Measurements from ENCODE around the gene GCNT1. TPM values are rescaled to one million over a fixed set of nuclear protein-coding genes. Genes with fewer than 3 reads are reported as not detected.

GCNT1 gene
- polyA plus RNA-seq, 1 of the 3 experiments (the other 2 are of a cell fraction), result 0.76 TPM

DNA sequence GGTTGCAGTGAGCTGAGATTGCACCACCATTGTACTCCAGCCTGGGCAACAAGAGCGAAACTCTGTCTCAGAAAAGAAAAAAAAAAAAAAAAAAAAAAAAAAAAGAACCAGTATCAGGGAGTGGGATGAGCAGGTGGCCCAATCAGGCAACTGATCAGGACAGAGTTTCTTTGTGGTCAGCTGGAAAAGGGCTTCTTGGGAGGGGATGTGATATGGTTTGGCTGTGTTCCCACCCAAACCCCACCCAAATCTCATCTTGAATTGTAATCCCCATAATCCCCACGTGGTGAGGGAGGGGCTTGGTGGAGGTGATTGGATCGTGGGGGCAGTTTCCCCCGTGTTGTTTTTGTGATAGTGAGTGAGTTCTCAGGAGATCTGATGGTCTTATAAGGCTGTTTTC is 4.7 kb upstream of the GCNT1 start:
- Histone ChIP-seq H3K27me3 (ENCODE audit: insufficient read depth) (peaks cover 3% of the 10 kb centered on the region; the same call in 1 of the 2 replicates), H3K36me3 (replicated peaks in 1 of 2; ENCODE audit: control insufficient read depth in 1 of 2, insufficient read depth in 2 of 2, low read length in 1 of 2) (no peaks in the 10 kb centered on the region), H3K4me3 (ENCODE audit: low read depth in 2 of 2, low read length in 1 of 2) (no peak overlapping the region), H3K9me3 (no peaks in the 10 kb centered on the region), H2AFZ (ENCODE audit: low read depth) (no peak overlapping the region), H3F3A (replicated peaks; ENCODE audit: insufficient read depth) (peaks cover 3% of the 10 kb centered on the region), H3K79me2 (ENCODE audit: insufficient read depth) (no peaks in the 10 kb centered on the region), H3K9ac (no peak overlapping the region), H3K9me2 (no peaks in the 10 kb centered on the region), H3K4me1 (ENCODE audit: control insufficient read depth in 1 of 2, insufficient read depth in 2 of 2, low read depth in 1 of 2, low read length in 1 of 2) (no peaks in the 10 kb centered on the region), H3K27ac (ENCODE audit: low read depth in 2 of 2, low read length in 1 of 2) (no peak overlapping the region), H4K20me1 (ENCODE audit: insufficient read depth) (no peaks in the 10 kb centered on the region), H3K4me2 (no peak overlapping the region)
- DNase-seq, result no peak
- TF ChIP-seq RFX5 (IDR thresholded peaks at IDR 0.05; ENCODE audit: low read length) (no peak), RCOR1 (IDR thresholded peaks at IDR 0.05; ENCODE audit: low read length) (no peak), GABPA (IDR thresholded peaks at IDR 0.05; ENCODE audit: low read depth) (no peak), NRF1 (IDR thresholded peaks at IDR 0.05; ENCODE audit: low read depth, low read length) (no peak), EP300 (IDR thresholded peaks at IDR 0.05; ENCODE audit: borderline replicate concordance in 1 of 2, low read depth in 1 of 2, low read length in 1 of 2) (no peak), RAD21 (IDR thresholded peaks at IDR 0.05; ENCODE audit: low read length) (no peak), TAF1 (IDR thresholded peaks at IDR 0.05; ENCODE audit: borderline replicate concordance, low read depth, low read length) (no peak), MXI1 (IDR thresholded peaks at IDR 0.05; ENCODE audit: low read depth, low read length) (no peak)
- TF ChIP-seq, protein P1, sequence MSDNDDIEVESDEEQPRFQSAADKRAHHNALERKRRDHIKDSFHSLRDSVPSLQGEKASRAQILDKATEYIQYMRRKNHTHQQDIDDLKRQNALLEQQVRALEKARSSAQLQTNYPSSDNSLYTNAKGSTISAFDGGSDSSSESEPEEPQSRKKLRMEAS (IDR thresholded peaks at IDR 0.05; ENCODE audit: low read depth), result no peak
- TF ChIP-seq, protein P2, sequence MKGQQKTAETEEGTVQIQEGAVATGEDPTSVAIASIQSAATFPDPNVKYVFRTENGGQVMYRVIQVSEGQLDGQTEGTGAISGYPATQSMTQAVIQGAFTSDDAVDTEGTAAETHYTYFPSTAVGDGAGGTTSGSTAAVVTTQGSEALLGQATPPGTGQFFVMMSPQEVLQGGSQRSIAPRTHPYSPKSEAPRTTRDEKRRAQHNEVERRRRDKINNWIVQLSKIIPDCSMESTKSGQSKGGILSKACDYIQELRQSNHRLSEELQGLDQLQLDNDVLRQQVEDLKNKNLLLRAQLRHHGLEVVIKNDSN (IDR thresholded peaks at IDR 0.05; ENCODE audit: borderline replicate concordance, low read depth), result no peak
- POLR2A ChIA-PET, result no interaction called here
- WGBS (ENCODE audit: low lambda C conversion rate), result 7% methylated on average over 4 of the region's 4 CpGs
- CTCF ChIA-PET, result interaction anchor here (1.0 kb wide), 1 partner anchor 250 kb away, joined by 3 read pairs; no protein-coding TSS in a partner anchor

DNA sequence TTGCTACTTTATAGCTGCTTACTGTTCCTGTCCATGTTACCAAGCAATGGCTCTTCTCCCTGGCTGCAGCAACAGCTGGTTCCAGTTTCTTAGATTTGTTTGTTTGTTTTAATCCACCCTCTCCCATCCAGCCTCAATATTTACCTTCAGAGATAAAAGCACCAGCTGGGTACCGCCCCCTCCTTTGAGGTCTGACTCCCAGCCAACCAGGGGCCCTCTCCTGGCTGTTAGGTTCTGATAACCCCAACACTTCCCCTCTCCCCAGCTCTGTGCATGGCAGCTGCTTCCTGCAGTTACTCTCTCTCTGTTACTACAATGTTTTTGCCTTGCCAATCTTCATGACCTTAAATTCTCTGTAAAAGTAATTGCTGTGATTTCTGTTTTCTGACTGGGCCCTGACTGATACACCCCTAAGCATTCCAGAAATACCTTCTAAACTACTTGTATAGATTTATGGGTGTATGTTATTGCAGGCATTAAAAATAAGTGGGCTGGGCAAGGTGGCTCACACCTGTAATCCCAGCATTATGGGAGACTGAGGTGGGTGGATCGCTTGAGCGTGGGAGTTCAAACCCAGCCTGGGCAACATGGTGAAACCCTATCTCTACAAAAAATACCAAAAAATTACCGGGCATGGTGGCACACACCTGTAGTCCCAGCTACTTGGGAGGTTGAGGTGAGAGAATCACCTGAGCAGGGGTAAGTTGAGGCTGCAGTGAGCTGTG is 2.6 kb upstream of the GCNT1 start:
- Histone ChIP-seq H3K4me2 (no peak overlapping the region), H3K27ac (ENCODE audit: low read depth in 2 of 2, low read length in 1 of 2) (no peak overlapping the region), H3F3A (replicated peaks; ENCODE audit: insufficient read depth) (no peaks in the 10 kb centered on the region), H2AFZ (ENCODE audit: low read depth) (no peak overlapping the region), H4K20me1 (ENCODE audit: insufficient read depth) (no peaks in the 10 kb centered on the region), H3K9ac (no peak overlapping the region), H3K36me3 (replicated peaks in 1 of 2; ENCODE audit: control insufficient read depth in 1 of 2, insufficient read depth in 2 of 2, low read length in 1 of 2) (no peaks in the 10 kb centered on the region), H3K4me3 (ENCODE audit: low read depth in 2 of 2, low read length in 1 of 2) (no peak overlapping the region), H3K9me2 (no peaks in the 10 kb centered on the region), H3K79me2 (ENCODE audit: insufficient read depth) (no peaks in the 10 kb centered on the region), H3K27me3 (ENCODE audit: insufficient read depth) (peaks cover 21% of the 10 kb centered on the region; the same call in 1 of the 2 replicates), H3K4me1 (ENCODE audit: control insufficient read depth in 1 of 2, insufficient read depth in 2 of 2, low read depth in 1 of 2, low read length in 1 of 2) (no peaks in the 10 kb centered on the region), H3K9me3 (no peaks in the 10 kb centered on the region)
- ChIA-PET POLR2A (no interaction called here), CTCF (no interaction called here)
- 48% methylated on average over 4 of the region's 4 CpGs for WGBS (ENCODE audit: low lambda C conversion rate)
- no peak for DNase-seq
- TF ChIP-seq CHD2 (IDR thresholded peaks at IDR 0.05; ENCODE audit: low read length, partially characterized antibody) (no peak), TEAD4 (IDR thresholded peaks at IDR 0.05; ENCODE audit: borderline replicate concordance, insufficient read depth) (no peak), RFX5 (IDR thresholded peaks at IDR 0.05; ENCODE audit: low read length) (no peak), ELF1 (IDR thresholded peaks at IDR 0.05) (no peak), RAD21 (IDR thresholded peaks at IDR 0.05; ENCODE audit: low read length) (no peak), EP300 (IDR thresholded peaks at IDR 0.05; ENCODE audit: borderline replicate concordance in 1 of 2, low read depth in 1 of 2, low read length in 1 of 2) (no peak), RCOR1 (IDR thresholded peaks at IDR 0.05; ENCODE audit: low read length) (no peak), FOXJ3 (CRISPR knock-in tag; IDR thresholded peaks at IDR 0.05) (no peak), FOXM1 (IDR thresholded peaks at IDR 0.05; ENCODE audit: low read depth) (no peak), MEF2A (IDR thresholded peaks at IDR 0.05; ENCODE audit: borderline replicate concordance, low read depth) (no peak)
- TF ChIP-seq, protein P3, sequence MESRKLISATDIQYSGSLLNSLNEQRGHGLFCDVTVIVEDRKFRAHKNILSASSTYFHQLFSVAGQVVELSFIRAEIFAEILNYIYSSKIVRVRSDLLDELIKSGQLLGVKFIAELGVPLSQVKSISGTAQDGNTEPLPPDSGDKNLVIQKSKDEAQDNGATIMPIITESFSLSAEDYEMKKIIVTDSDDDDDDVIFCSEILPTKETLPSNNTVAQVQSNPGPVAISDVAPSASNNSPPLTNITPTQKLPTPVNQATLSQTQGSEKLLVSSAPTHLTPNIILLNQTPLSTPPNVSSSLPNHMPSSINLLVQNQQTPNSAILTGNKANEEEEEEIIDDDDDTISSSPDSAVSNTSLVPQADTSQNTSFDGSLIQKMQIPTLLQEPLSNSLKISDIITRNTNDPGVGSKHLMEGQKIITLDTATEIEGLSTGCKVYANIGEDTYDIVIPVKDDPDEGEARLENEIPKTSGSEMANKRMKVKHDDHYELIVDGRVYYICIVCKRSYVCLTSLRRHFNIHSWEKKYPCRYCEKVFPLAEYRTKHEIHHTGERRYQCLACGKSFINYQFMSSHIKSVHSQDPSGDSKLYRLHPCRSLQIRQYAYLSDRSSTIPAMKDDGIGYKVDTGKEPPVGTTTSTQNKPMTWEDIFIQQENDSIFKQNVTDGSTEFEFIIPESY (IDR thresholded peaks at IDR 0.05; ENCODE audit: borderline replicate concordance, low read depth), result no peak
- TF ChIP-seq, protein P4, sequence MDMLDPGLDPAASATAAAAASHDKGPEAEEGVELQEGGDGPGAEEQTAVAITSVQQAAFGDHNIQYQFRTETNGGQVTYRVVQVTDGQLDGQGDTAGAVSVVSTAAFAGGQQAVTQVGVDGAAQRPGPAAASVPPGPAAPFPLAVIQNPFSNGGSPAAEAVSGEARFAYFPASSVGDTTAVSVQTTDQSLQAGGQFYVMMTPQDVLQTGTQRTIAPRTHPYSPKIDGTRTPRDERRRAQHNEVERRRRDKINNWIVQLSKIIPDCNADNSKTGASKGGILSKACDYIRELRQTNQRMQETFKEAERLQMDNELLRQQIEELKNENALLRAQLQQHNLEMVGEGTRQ (IDR thresholded peaks at IDR 0.05; ENCODE audit: borderline replicate concordance, low read depth, low read length), result no peak
- TF ChIP-seq, protein P5, sequence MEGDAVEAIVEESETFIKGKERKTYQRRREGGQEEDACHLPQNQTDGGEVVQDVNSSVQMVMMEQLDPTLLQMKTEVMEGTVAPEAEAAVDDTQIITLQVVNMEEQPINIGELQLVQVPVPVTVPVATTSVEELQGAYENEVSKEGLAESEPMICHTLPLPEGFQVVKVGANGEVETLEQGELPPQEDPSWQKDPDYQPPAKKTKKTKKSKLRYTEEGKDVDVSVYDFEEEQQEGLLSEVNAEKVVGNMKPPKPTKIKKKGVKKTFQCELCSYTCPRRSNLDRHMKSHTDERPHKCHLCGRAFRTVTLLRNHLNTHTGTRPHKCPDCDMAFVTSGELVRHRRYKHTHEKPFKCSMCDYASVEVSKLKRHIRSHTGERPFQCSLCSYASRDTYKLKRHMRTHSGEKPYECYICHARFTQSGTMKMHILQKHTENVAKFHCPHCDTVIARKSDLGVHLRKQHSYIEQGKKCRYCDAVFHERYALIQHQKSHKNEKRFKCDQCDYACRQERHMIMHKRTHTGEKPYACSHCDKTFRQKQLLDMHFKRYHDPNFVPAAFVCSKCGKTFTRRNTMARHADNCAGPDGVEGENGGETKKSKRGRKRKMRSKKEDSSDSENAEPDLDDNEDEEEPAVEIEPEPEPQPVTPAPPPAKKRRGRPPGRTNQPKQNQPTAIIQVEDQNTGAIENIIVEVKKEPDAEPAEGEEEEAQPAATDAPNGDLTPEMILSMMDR (IDR thresholded peaks at IDR 0.05), result no peak
- TF ChIP-seq, protein P1 (IDR thresholded peaks at IDR 0.05; ENCODE audit: low read depth), result no peak

Measured in SK-N-SH (cell line).